Pancreas (tissue), 10 donors: ENCODE results near the gene SMCHD1. TPM values are rescaled to one million over a fixed set of nuclear protein-coding genes. Genes with fewer than 3 reads are reported as not detected.
"Not testable (repeated sequence)": the region's sequence is repeated elsewhere in the genome, so short reads cannot be mapped to it uniquely, and the experiment has no call there.

Experiments
- ATAC-seq, 4 donors: fragments of 200-7000 bp; cut with Tn5 transposase; one replicate each; pipeline versions ENCODE4 v1.8.0 to v1.9.1; 2020; ENCODE audit warnings: mild to moderate bottlenecking in 4 of 4, moderate library complexity in 4 of 4
- DNase-seq, 6 donors: peaks; one replicate each; pipeline ENCODE4 v3.0.0-alpha.2; 2020
- FAIRE-seq: peaks from 2 replicates; lab custom pipeline; 2012; peaks lifted over from hg19 to GRCh38; lab: Jason Lieb, UNC
- H3K27ac ChIP-seq, 4 donors: fragments of 200-600 bp; sonication (generic); 1 replicate in 3 of 4; 2 replicates in 1 of 4; pipeline versions ENCODE4 v1.5.0 to v1.8.0; 2020
- H3K27me3 ChIP-seq, 4 donors: fragments of 200-600 bp; one replicate each; pipeline ENCODE4 v1.8.0; 2021
- H3K36me3 ChIP-seq, 3 donors: fragments of 200-600 bp; sonication (generic) in 1 of 3; one replicate each; pipeline versions ENCODE4 v1.5.0 to v1.8.0; 2020 to 2021
- H3K4me1 ChIP-seq, 3 donors: fragments of 200-600 bp; one replicate each; pipeline ENCODE4 v1.8.0; 2021
- H3K4me3 ChIP-seq, 4 donors: fragments of 200-600 bp; sonication (generic) in 2 of 4; one replicate each; pipeline versions ENCODE4 v1.5.0 to v1.8.0; 2020 to 2021
- H3K9me3 ChIP-seq, 4 donors: fragments of 200-600 bp; one replicate each; pipeline ENCODE4 v1.8.0; 2021
- WGBS, 2 donors: extraction: QIAGEN DNeasy Blood & Tissue Kit; methylation state at CpG; one replicate each; pipeline ENCODE4 v1.1.7; 2013; 5-methylcytosine and 5-hydroxymethylcytosine counted together
- intact Hi-C, 3 donors: fragments of 100-400 bp; cut with DNase I; formaldehyde crosslinking; loops; one replicate each; pipeline versions ENCODE4 v1.11.1 to v1.14.2; 2022
- polyA plus RNA-seq, 2 donors: library from polyadenylated mRNA; stranded (reverse); fragments of 200-250 nt; gene quantifications; one replicate each; pipeline ENCODE4 v1.2.3, GENCODE V29; 2013
- total RNA-seq, 6 donors: library from RNA; stranded (reverse); fragmentation: NEBNext Ultra II Directional in 4 of 6; extraction: Animal tissue kit (Norgen Biotek cat#: 25700) in 4 of 6; gene quantifications; one replicate each; pipeline versions ENCODE4 v1.2.1 to v1.2.4, GENCODE V29; 2021 to 2023
- TF ChIP-seq, protein P1 (sequence below), 4 donors: fragments of 200-600 bp; sonication (generic) in 3 of 4; IDR thresholded peaks; one replicate each; pipeline versions ENCODE4 v1.5.0 to v1.8.0; 2021; ENCODE audit warnings: antibody characterized with exemption in 4 of 4
- donor health status: healthy with polysubstance abuse.
- donor health status: DM: no; HTN: no; CAD: no; lungs with moderate emphysema.
- donor health status: DM: no; HTN: no; CAD: no.
- donor health status: control.
- donor health status: control.
- donor health status: Bipolar disorder and iron deficiency.
- donor health status: DM: yes; HTN: yes; CAD: no.
- donor health status: DM: no; HTN: no; CAD: no.
- donor health status: DM: no; HTN: no; CAD: no.
- donor health status: DM: yes; HTN: yes; CAD: no.

The SMCHD1 gene
- total and polyA plus RNA-seq, 8 donors, result 6.6 to 32.7 (median 25.2) TPM

- intact Hi-C loops, result no loop called here
- 90 to 96% methylated on average over 8 of the region's 8 CpGs for WGBS, 2 donors
- FAIRE-seq, result no peak
Measured at GRCh38 chr18:2805970-2806943, 150.7 kb downstream of the SMCHD1 start.

DNA sequence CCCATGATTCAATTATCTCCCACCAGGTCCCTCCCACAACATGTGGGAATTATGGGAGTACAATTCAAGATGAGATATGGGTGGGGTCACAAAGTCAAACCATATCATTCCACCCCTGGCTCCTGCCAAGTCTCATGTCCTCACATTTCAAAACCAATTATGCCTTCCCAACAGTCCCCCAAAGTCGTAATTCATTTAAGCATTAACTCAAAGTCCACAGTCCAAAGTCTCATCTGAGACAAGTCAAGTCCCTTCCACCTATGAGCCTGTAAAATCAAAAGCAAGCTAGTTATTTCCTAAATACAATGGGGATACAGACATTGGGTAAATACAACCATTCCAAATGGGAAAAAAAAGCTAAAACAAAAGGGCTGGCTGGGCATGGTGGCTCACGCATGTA is 153.1 kb downstream of the SMCHD1 start:
- H3K27me3 ChIP-seq, H3K9me3 ChIP-seq, H3K4me3 ChIP-seq, intact Hi-C loops, ATAC-seq, DNase-seq, H3K4me1 ChIP-seq, H3K27ac ChIP-seq, H3K36me3 ChIP-seq, FAIRE-seq: not testable (repeated sequence)
- WGBS, 2 donors, result 45 to 52% methylated on average over 2 of the region's 2 CpGs

More at GRCh38 chr18:2805970-2806943, 150.7 kb downstream of the SMCHD1 start:
- Histone ChIP-seq H3K9me3 (no peaks in the 10 kb centered on the region), H3K4me3 (no peak overlapping the region), H3K36me3 (no peaks in the 10 kb centered on the region), H3K4me1 (no peaks in the 10 kb centered on the region), H3K27me3 (no peaks in the 10 kb centered on the region), H3K27ac (no peak overlapping the region)
- ATAC-seq (no peak), DNase-seq (no peak)
- TF ChIP-seq, protein P1, sequence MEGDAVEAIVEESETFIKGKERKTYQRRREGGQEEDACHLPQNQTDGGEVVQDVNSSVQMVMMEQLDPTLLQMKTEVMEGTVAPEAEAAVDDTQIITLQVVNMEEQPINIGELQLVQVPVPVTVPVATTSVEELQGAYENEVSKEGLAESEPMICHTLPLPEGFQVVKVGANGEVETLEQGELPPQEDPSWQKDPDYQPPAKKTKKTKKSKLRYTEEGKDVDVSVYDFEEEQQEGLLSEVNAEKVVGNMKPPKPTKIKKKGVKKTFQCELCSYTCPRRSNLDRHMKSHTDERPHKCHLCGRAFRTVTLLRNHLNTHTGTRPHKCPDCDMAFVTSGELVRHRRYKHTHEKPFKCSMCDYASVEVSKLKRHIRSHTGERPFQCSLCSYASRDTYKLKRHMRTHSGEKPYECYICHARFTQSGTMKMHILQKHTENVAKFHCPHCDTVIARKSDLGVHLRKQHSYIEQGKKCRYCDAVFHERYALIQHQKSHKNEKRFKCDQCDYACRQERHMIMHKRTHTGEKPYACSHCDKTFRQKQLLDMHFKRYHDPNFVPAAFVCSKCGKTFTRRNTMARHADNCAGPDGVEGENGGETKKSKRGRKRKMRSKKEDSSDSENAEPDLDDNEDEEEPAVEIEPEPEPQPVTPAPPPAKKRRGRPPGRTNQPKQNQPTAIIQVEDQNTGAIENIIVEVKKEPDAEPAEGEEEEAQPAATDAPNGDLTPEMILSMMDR (IDR thresholded peaks at IDR 0.05), result no peak

DNA sequence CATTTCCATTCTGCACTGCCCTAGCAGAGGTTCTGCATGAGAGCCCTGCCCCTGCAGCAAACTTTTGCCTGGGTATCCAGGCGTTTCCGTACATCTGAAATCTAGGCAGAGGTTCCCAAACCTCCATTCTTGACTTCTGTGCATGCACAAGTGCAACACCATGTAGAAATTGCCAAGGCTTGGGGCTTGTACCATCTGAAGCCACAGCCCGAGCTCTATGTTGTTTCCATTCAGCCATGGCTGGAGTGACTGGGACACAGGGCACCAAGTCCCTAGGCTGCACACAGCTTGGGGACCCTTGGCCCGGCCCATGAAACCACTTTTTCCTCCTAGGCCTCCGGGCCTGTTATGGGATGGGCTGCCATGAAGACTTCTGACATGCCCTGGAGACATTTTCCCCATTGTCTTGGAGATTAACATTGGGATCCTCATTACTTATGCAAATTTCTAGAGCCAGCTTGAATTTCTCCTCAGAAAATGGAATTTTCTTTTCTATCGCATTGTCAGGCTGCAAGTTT is 154.2 kb downstream of the SMCHD1 start:
- DNase-seq, H3K27me3 ChIP-seq, H3K36me3 ChIP-seq, H3K4me3 ChIP-seq, H3K27ac ChIP-seq, intact Hi-C loops, H3K4me1 ChIP-seq, FAIRE-seq, ATAC-seq, H3K9me3 ChIP-seq: not testable (repeated sequence)
- 78 to 96% methylated on average over 6 of the region's 6 CpGs for WGBS, 2 donors

GRCh38 chr18:2811416-2811815 is 155.9 kb downstream of the SMCHD1 start:
- intact Hi-C loops, result no loop called here
- FAIRE-seq, result no peak
- TF ChIP-seq, protein P1 (IDR thresholded peaks at IDR 0.05), result no peak
- Histone ChIP-seq H3K9me3 (no peaks in the 10 kb centered on the region), H3K36me3 (no peaks in the 10 kb centered on the region), H3K27ac (no peak overlapping the region), H3K4me1 (no peaks in the 10 kb centered on the region), H3K27me3 (no peaks in the 10 kb centered on the region), H3K4me3 (no peak overlapping the region)
- 93 to 95% methylated on average over 1 of the region's 1 CpG for WGBS, 2 donors
- DNase-seq, result no peak
- no peak for ATAC-seq

DNA sequence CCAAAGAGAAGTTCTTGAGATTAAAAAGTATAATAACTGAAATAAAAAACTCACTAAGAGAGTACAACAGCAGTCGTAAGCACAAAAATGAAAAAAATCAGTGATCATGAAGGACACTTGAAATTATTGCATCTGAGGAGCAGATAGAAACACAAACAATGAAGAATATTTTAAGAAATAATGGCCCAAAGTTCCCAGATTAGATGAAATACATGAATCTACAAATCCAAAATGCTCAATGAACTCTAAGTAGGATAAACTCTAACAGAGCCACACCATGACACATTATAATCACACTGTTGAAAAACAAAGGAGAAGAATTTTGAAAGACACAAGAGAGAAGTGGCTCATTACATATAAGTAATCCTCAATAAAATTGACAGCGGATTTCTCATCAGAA is 159.4 kb downstream of the SMCHD1 start:
- intact Hi-C loops, result no loop called here
- no peak for DNase-seq
- 83 to 86% methylated on average over 2 of the region's 2 CpGs for WGBS, 2 donors

More for the DNA sequence above, 159.4 kb downstream of the SMCHD1 start:
- TF ChIP-seq, protein P1 (IDR thresholded peaks at IDR 0.05), result no peak
- no peak for ATAC-seq
- FAIRE-seq, result no peak
- Histone ChIP-seq H3K4me3 (no peak overlapping the region), H3K9me3 (no peaks in the 10 kb centered on the region), H3K27ac (no peak overlapping the region), H3K27me3 (no peaks in the 10 kb centered on the region), H3K4me1 (no peaks in the 10 kb centered on the region), H3K36me3 (no peaks in the 10 kb centered on the region)
